SK-N-SH (cell line): ENCODE data around the gene FRMD5.

Source experiments
- CTCF ChIP-seq: fragments of 200-600 bp; sonication (generic); IDR thresholded peaks from 2 replicates; pipeline ENCODE4 v1.6.1; 2017; ENCODE audit warnings: antibody characterized with exemption, mild to moderate bottlenecking, moderate library complexity
- ELF1 ChIP-seq: IDR thresholded peaks from 2 replicates; pipeline ENCODE4 v1.4.0; 2012
- RCOR1 ChIP-seq: fragments of 150-350 bp; IDR thresholded peaks from 2 replicates; pipeline ENCODE4 v1.6.1; 2017; ENCODE audit warnings: antibody characterized with exemption, low read length
- USF1 ChIP-seq: IDR thresholded peaks from 2 replicates; pipeline ENCODE4 v1.4.0; 2012; ENCODE audit warnings: low read depth, borderline replicate concordance

- TF ChIP-seq CTCF (no peak), USF1 (no peak), RCOR1 (no peak), ELF1 (no peak)
These were observed 326.7 kb downstream of the FRMD5 start for GRCh38 chr15:43868406-43868805.
